DND-41 (cell line): ENCODE data around the gene CACNG8.

Source experiments
- EZH2 ChIP-seq: IDR thresholded peaks from 3 replicates; pipeline ENCODE4 v1.6.1; 2012; ENCODE audit warnings: borderline replicate concordance, low read depth, mild to moderate bottlenecking, moderate library complexity, low read length, inconsistent platforms; ENCODE audit not compliant: severe bottlenecking
- TF ChIP-seq, protein P1 (sequence below): IDR thresholded peaks from 2 replicates; pipeline ENCODE4 v1.5.1; 2012; ENCODE audit warnings: borderline replicate concordance, low read length, moderate library complexity, mild to moderate bottlenecking; ENCODE audit not compliant: poor library complexity, severe bottlenecking; ENCODE audit errors: extremely low read depth

DNA sequence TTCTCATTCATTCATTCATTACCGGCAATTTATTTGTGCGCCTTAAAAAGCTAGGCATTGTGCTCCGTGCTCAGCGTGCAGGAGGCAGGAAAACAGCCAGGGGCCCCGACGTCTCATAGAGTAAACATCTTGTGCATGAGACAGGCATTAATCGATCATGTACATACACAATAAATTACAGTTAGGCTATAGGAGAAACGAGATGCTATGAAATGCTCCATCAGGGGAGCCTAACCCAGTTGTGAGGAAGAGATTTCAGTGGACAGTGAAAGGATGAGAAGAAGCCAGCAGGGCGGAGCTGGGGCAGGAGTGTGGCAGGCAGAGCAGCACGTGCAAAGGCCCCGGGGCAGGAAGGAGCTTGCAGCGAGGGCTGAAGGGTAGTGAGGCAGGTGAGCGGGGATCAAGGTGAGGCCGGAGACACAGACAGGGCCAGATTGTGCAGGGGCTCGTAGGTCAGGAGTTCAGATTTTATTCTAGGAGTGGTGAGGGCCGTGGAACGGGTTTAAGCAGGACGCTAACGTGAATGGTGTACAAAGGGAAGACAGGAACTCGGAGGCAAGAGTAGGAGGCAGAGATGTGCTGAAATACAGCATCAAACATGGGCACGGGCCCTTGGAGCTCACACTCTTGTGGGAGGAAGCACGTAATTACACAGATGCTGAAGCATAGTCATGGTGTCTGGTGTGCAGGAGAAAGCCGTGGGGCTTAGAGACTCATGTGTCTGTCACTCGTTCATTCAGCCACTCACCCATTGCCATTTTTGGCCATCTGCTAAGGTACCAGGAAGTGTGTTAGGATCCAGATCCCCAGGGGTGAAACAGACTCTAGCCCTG lies 20.9 kb downstream of the CACNG8 start:
- TF ChIP-seq, protein P1, sequence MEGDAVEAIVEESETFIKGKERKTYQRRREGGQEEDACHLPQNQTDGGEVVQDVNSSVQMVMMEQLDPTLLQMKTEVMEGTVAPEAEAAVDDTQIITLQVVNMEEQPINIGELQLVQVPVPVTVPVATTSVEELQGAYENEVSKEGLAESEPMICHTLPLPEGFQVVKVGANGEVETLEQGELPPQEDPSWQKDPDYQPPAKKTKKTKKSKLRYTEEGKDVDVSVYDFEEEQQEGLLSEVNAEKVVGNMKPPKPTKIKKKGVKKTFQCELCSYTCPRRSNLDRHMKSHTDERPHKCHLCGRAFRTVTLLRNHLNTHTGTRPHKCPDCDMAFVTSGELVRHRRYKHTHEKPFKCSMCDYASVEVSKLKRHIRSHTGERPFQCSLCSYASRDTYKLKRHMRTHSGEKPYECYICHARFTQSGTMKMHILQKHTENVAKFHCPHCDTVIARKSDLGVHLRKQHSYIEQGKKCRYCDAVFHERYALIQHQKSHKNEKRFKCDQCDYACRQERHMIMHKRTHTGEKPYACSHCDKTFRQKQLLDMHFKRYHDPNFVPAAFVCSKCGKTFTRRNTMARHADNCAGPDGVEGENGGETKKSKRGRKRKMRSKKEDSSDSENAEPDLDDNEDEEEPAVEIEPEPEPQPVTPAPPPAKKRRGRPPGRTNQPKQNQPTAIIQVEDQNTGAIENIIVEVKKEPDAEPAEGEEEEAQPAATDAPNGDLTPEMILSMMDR, result no peak
- TF ChIP-seq EZH2, result no peak
